Right hindlimb (tissue), 1 donor: ENCODE results near the gene ATP2A2.
"Not testable (repeated sequence)": the region's sequence is repeated elsewhere in the genome, so short reads cannot be mapped to it uniquely, and the experiment has no call there.

ENCODE experiments used
- DNase-seq: peaks from one replicate; pipeline ENCODE4 v3.0.0-alpha.2; 2018

The ATP2A2 gene

DNA sequence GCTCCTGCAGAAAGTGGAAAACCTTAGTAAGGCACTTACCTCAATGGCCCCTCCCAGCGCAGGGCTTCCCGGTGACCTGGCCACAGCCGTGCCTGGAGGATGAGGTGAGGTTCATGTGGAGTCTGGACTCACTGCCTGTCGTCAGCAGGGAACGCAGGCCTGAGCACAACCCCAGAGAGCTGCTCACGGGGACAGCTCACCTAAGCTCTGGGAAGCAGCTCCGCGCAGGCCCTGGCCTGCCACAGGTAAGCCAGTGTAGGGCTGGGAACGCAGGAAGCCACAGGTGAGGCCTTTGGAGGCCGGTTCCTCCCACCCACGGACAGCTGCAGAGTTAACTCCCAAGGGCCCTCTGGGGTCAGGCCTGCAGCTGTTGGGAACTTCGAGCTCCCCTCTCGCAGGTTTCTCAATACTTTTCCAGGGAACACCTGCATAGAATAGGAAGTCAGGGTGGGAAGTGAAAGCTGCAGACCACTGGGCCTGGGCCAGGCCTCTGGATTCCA lies 89.7 kb downstream of the ATP2A2 start:
- DNase-seq: no peak

GRCh38 chr12:110371408-110372055 lies 90.5 kb downstream of the ATP2A2 start:
- no peak for DNase-seq

DNA sequence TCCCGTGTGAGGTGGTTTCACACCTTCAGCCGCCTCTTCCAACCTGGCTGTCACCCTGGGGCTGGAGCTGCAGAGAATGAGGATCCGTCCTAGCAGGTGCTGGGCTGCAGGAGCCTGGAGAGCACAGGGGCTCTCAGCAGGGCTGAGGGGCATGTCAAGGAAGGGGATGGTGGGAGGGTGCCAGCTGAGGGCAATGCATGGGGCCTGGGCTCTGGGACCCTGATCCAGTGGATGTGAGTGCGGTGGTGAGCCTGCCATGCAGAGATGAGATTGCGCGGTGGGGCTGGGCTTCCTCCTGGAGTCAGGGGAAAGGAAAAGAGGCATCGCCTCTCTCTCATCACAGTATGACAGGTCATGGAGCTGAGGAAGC lies 91.0 kb downstream of the ATP2A2 start:
- no peak for DNase-seq

DNA sequence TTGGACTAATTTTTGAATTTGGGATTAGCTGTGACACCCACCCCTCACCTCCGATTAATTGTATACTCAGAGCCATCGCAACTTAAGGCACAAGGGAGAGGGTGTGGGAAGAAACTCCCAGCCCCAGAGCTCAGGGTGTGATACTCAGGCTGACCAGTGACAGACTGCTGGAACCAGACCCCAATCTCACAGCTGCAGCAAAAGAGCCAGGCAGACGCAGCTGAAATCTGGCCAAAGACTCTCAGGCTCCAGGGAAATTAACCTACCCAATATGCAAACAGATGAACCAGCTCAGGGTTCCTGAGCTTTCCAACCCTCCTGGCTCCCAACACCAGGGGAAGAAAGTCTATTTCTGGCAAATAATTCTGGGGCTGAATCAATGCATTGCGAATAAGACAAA lies 92.0 kb downstream of the ATP2A2 start:
- peak; percentile 61 for DNase-seq

DNA sequence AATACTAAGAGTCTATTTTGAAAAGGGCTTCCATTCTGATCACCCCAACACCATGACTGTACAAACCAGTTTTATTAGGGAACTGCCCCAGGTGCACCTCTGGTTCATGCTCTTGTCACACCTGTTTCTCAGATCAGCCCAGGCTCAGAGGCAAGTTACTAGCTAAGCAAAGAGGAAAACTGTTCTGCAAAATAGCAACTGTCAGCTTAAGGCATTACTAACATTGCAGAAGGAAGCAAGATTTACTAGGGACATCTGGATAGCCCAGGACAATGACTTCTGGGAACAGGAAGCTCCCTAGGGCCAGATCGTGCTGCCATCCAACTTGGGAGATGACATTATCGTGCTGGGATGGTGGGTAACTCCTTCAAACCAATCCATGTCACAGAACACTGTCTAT lies 92.4 kb downstream of the ATP2A2 start:
- DNase-seq: no peak

GRCh38 chr12:110373962-110374611 lies 93.0 kb downstream of the ATP2A2 start:
- DNase-seq: no peak

- DNase-seq: not testable (repeated sequence)
These were observed 97.2 kb downstream of the ATP2A2 start for GRCh38 chr12:110378131-110378790.

- no peak for DNase-seq
These were observed 98.2 kb downstream of the ATP2A2 start for GRCh38 chr12:110379197-110379596.

- no peak for DNase-seq
These were observed 98.6 kb downstream of the ATP2A2 start for GRCh38 chr12:110379631-110380030.

DNA sequence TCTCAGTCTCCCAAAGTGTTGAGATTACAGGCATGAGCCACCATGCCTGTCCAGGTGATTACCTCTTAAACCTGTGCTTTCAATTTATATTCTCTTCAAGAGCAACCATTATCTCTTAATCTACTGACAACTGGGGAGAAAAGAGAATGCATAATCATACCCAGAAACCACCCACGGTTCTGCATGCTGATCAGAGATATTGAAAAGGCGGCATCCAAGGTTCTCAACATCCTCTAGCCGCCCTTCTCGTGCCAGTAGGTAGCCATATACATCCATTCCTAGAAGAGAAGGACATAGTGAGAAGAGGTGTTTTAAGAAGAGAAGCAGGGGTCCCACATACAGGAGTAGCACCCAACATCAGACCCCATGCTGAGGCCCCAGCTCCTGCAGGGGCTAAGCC lies 101.6 kb downstream of the ATP2A2 start:
- no peak for DNase-seq
